ENCODE results near the gene WIPF3. TPM values are rescaled to one million over a fixed set of nuclear protein-coding genes. Genes with fewer than 3 reads are reported as not detected.

The WIPF3 gene
- total and polyA plus RNA-seq, 10 of the 15 experiments (the other 5 are each of a cell fraction or from before 2014, with no cell fraction given) = 0.03 to 0.05 TPM; not detected in 8

GRCh38 chr7:29888006-29888405 lies 81.7 kb downstream of the WIPF3 start:
- no peak for ATAC-seq
- Histone ChIP-seq H3K9me3 (replicated peaks; ENCODE audit: control insufficient read depth, insufficient read depth, low read length) (no peaks in the 10 kb centered on the region), H3K4me2 (ENCODE audit: control insufficient read depth, insufficient read depth) (no peak overlapping the region), H2AFZ (ENCODE audit: control insufficient read depth, low read depth, low read length) (no peak overlapping the region), H3K9ac (ENCODE audit: control insufficient read depth, insufficient read depth, low read length) (no peak overlapping the region), H3K4me3 (no peak overlapping the region), H4K20me1 (ENCODE audit: control insufficient read depth, insufficient read depth) (no peaks in the 10 kb centered on the region), H3K27me3 (replicated peaks in 1 of 2; ENCODE audit: control insufficient read depth in 2 of 2, insufficient read depth in 2 of 2, low read length in 1 of 2) (no peaks in the 10 kb centered on the region), H3K27ac (ENCODE audit: control insufficient read depth, insufficient read depth) (no peak overlapping the region), H3K36me3 (ENCODE audit: control insufficient read depth in 2 of 2, insufficient read depth in 2 of 2, low read length in 1 of 2) (no peaks in the 10 kb centered on the region), H3K79me2 (ENCODE audit: control insufficient read depth, insufficient read depth, low read length) (no peaks in the 10 kb centered on the region), H3K4me1 (ENCODE audit: control insufficient read depth, insufficient read depth, low read length) (no peaks in the 10 kb centered on the region)
- no peak for DNase-seq (ENCODE audit: low read depth, low spot score)
- ChIA-PET RAD21 (ENCODE audit: unreplicated experiment) (no interaction called here), POLR2A (no interaction called here), SMC1A (ENCODE audit: uncharacterized antibody, unreplicated experiment) (no interaction called here), CTCF (no interaction called here)
- WGBS (ENCODE audit: insufficient coverage, insufficient replicate concordance, low lambda C conversion rate, missing lambda C conversion rate) = 25% methylated on average over 7 of the region's 7 CpGs
- BruUV-seq (replicated peaks) = no TSS peak
- intact Hi-C loops (cut with micrococcal nuclease; ENCODE audit: unreplicated experiment) (no loop called here), in situ Hi-C loops (cut with MboI) (no loop called here)
- FAIRE-seq = no peak
- TF ChIP-seq MTA3 (IDR thresholded peaks at IDR 0.05; ENCODE audit: borderline replicate concordance, low read length) (no peak), ASH2L (IDR thresholded peaks at IDR 0.05; ENCODE audit: borderline replicate concordance, low read depth) (no peak), BHLHE40 (IDR thresholded peaks at IDR 0.05; ENCODE audit: borderline replicate concordance in 1 of 2, low read depth in 2 of 2, low read length in 1 of 2) (no peak), BCLAF1 (IDR thresholded peaks at IDR 0.05) (no peak), SPI1 (IDR thresholded peaks at IDR 0.05; ENCODE audit: borderline replicate concordance, insufficient read depth, low read depth, low read length) (no peak), NFIC (IDR thresholded peaks at IDR 0.05; ENCODE audit: low read depth, low read length) (no peak), TARDBP (IDR thresholded peaks at IDR 0.05; ENCODE audit: borderline replicate concordance) (no peak), REST (IDR thresholded peaks at IDR 0.05; ENCODE audit: low read depth, low read length) (no peak), NFYB (IDR thresholded peaks at IDR 0.05; ENCODE audit: insufficient read depth, low read depth, low read length) (no peak), PKNOX1 (IDR thresholded peaks at IDR 0.05) (no peak), CHD4 (IDR thresholded peaks at IDR 0.05) (no peak), HDAC6 (IDR thresholded peaks at IDR 0.05; ENCODE audit: unreplicated experiment) (no peak), SMAD1 (IDR thresholded peaks at IDR 0.05; ENCODE audit: low read depth, partially characterized antibody) (no peak), NR2C2 (IDR thresholded peaks at IDR 0.05; ENCODE audit: borderline replicate concordance, control insufficient read depth, insufficient read length, low read depth) (no peak)
- TF ChIP-seq, protein P1, sequence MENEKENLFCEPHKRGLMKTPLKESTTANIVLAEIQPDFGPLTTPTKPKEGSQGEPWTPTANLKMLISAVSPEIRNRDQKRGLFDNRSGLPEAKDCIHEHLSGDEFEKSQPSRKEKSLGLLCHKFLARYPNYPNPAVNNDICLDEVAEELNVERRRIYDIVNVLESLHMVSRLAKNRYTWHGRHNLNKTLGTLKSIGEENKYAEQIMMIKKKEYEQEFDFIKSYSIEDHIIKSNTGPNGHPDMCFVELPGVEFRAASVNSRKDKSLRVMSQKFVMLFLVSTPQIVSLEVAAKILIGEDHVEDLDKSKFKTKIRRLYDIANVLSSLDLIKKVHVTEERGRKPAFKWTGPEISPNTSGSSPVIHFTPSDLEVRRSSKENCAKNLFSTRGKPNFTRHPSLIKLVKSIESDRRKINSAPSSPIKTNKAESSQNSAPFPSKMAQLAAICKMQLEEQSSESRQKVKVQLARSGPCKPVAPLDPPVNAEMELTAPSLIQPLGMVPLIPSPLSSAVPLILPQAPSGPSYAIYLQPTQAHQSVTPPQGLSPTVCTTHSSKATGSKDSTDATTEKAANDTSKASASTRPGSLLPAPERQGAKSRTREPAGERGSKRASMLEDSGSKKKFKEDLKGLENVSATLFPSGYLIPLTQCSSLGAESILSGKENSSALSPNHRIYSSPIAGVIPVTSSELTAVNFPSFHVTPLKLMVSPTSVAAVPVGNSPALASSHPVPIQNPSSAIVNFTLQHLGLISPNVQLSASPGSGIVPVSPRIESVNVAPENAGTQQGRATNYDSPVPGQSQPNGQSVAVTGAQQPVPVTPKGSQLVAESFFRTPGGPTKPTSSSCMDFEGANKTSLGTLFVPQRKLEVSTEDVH (IDR thresholded peaks at IDR 0.05; ENCODE audit: low read depth, partially characterized antibody) = no peak

Measured in GM12878 (cell line).